GM23338 (cell line): ENCODE data around the gene KCNMA1. TPM values are rescaled to one million over a fixed set of nuclear protein-coding genes. Genes with fewer than 3 reads are reported as not detected.

ENCODE experiments used
- ATAC-seq: fragments of 200-7000 bp; cut with Tn5 transposase; 3 replicates; pipeline ENCODE4 v1.9.1; 2020
- DNase-seq: peaks from one replicate; pipeline ENCODE4 v3.0.0-alpha.2; 2015; ENCODE audit warnings: low spot score
- H2AFZ ChIP-seq: fragments of 200-600 bp; sonication (generic); 2 replicates; pipeline ENCODE4 v1.8.0; 2016; ENCODE audit warnings: antibody characterized with exemption, mild to moderate bottlenecking, moderate library complexity
- H3F3A ChIP-seq: fragments of 200-600 bp; sonication (generic); replicated peaks from 2 replicates; pipeline ENCODE4 v1.8.0; 2017; ENCODE audit warnings: antibody characterized with exemption, mixed run types, low read depth
- H3K27ac ChIP-seq: fragments of 200-600 bp; sonication (generic); 2 replicates; pipeline ENCODE4 v1.6.1; 2016; ENCODE audit warnings: low read depth
- H3K27me3 ChIP-seq: fragments of 200-600 bp; sonication (generic); 2 replicates; pipeline ENCODE4 v1.8.0; 2016; ENCODE audit warnings: mild to moderate bottlenecking, mixed run types, moderate library complexity; ENCODE audit not compliant: insufficient read depth
- H3K36me3 ChIP-seq: fragments of 200-600 bp; sonication (generic); 2 replicates; pipeline ENCODE4 v1.8.0; 2016; ENCODE audit warnings: mild to moderate bottlenecking; ENCODE audit not compliant: insufficient read depth
- H3K4me1 ChIP-seq: fragments of 200-600 bp; sonication (generic); 2 replicates; pipeline ENCODE4 v1.8.0; 2016; ENCODE audit warnings: mild to moderate bottlenecking, moderate library complexity; ENCODE audit not compliant: insufficient read depth
- H3K4me2 ChIP-seq: fragments of 200-600 bp; sonication (generic); 2 replicates; pipeline ENCODE4 v1.7.1; 2017; ENCODE audit warnings: mixed run types
- H3K4me3 ChIP-seq: fragments of 200-600 bp; sonication (generic); 2 replicates; pipeline ENCODE4 v1.6.1; 2016; ENCODE audit warnings: mixed run types
- H3K79me2 ChIP-seq: fragments of 200-600 bp; sonication (generic); replicated peaks from 2 replicates; pipeline ENCODE4 v1.8.0; 2017; ENCODE audit warnings: mild to moderate bottlenecking; ENCODE audit not compliant: insufficient read depth
- H3K9me2 ChIP-seq: fragments of 200-600 bp; sonication (generic); 2 replicates; pipeline ENCODE4 v1.8.0; 2017; ENCODE audit not compliant: insufficient read depth
- H4K20me1 ChIP-seq: fragments of 200-600 bp; sonication (generic); replicated peaks from 2 replicates; pipeline ENCODE4 v1.8.0; 2017; ENCODE audit warnings: mild to moderate bottlenecking; ENCODE audit not compliant: insufficient read depth
- H3K27ac Mint-ChIP-seq: 2 replicates; pipeline ENCODE4 v1.8.0; 2020; ENCODE audit warnings: inconsistent platforms, mild to moderate bottlenecking, moderate library complexity, mixed read lengths
- H3K27me3 Mint-ChIP-seq: 3 replicates; pipeline ENCODE4 v1.8.0; 2022; ENCODE audit warnings: low read depth, mild to moderate bottlenecking, moderate library complexity, mixed read lengths, inconsistent platforms; ENCODE audit not compliant: insufficient read depth, poor library complexity
- H3K36me3 Mint-ChIP-seq: 3 replicates; pipeline ENCODE4 v1.8.0; 2021; ENCODE audit warnings: low read depth, mild to moderate bottlenecking, inconsistent platforms, moderate library complexity, mixed read lengths
- H3K4me1 Mint-ChIP-seq: 3 replicates; pipeline ENCODE4 v1.8.0; 2020; ENCODE audit warnings: mild to moderate bottlenecking, inconsistent platforms, mixed read lengths
- H3K4me3 Mint-ChIP-seq: 3 replicates; pipeline ENCODE4 v1.8.0; 2021; ENCODE audit warnings: moderate library complexity, mild to moderate bottlenecking, inconsistent platforms, mixed read lengths
- H3K9me3 Mint-ChIP-seq: 3 replicates; pipeline ENCODE4 v1.8.0; 2020; ENCODE audit warnings: moderate library complexity, mild to moderate bottlenecking, inconsistent platforms, mixed read lengths
- CREB1 ChIP-seq: fragments of 250-450 bp; sonication (Bioruptor Pico); IDR thresholded peaks from 2 replicates; pipeline ENCODE4 v1.5.0; 2020; ENCODE audit warnings: low read depth, mild to moderate bottlenecking, moderate library complexity
- EZH2phosphoT487 ChIP-seq: fragments of 200-600 bp; sonication (generic); IDR thresholded peaks from one replicate; pipeline ENCODE4 v1.8.1; 2018; ENCODE audit warnings: antibody characterized with exemption; ENCODE audit not compliant: unreplicated experiment
- JUNB ChIP-seq: IDR thresholded peaks from one replicate; pipeline ENCODE4 v1.6.1; 2016; ENCODE audit warnings: antibody characterized with exemption; ENCODE audit not compliant: unreplicated experiment
- NANOG ChIP-seq: IDR thresholded peaks from 2 replicates; pipeline ENCODE4 v1.6.1; 2016; ENCODE audit warnings: antibody characterized with exemption, borderline replicate concordance
- POLR2AphosphoS5 ChIP-seq: IDR thresholded peaks from 2 replicates; pipeline ENCODE4 v1.6.1; 2016; ENCODE audit warnings: antibody characterized with exemption, low read depth
- STAT1 ChIP-seq: IDR thresholded peaks from one replicate; pipeline ENCODE4 v1.6.1; 2016; ENCODE audit warnings: antibody characterized with exemption; ENCODE audit not compliant: unreplicated experiment
- ZNF114 ChIP-seq: fragments of 250-450 bp; sonication (Bioruptor Pico); IDR thresholded peaks from 2 replicates; pipeline ENCODE4 v1.5.0; 2020; ENCODE audit warnings: mild to moderate bottlenecking, moderate library complexity
- ZNF331 ChIP-seq: fragments of 250-450 bp; sonication (Bioruptor Pico); IDR thresholded peaks from 2 replicates; pipeline ENCODE4 v1.5.0; 2020; ENCODE audit warnings: low read depth, mild to moderate bottlenecking, moderate library complexity
- polyA plus RNA-seq: library from polyadenylated mRNA; unstranded; fragments of >200 nt; fragmentation: Nextera tagmentation; extraction: Ambion mirVana; gene quantifications from 2 replicates; pipeline ENCODE4 v1.2.1, GENCODE V29; 2016
- total RNA-seq: library from RNA; depleted of rRNA; stranded (reverse); fragments of >200 nt; shearing (Covaris generic); gene quantifications from 2 replicates; pipeline ENCODE4 v1.2.3, GENCODE V29; 2014
- TF ChIP-seq, protein P1 (sequence below): fragments of 250-450 bp; sonication (Bioruptor Pico); IDR thresholded peaks from 2 replicates; pipeline ENCODE4 v1.5.0; 2020; ENCODE audit warnings: mild to moderate bottlenecking, moderate library complexity
- TF ChIP-seq, protein P2 (sequence below): IDR thresholded peaks from one replicate; pipeline ENCODE4 v1.6.1; 2018; ENCODE audit warnings: antibody characterized with exemption; ENCODE audit not compliant: unreplicated experiment
- TF ChIP-seq, protein P3 (sequence below), 2 experiments: fragments of 200-600 bp in 1 of 2; sonication (generic) in 1 of 2; conservative IDR thresholded peaks; 2 replicates each; pipeline versions ENCODE4 v1.5.1 to v1.6.1; 2016 to 2017; ENCODE audit warnings: antibody characterized with exemption in 2 of 2, low read depth in 2 of 2, mild to moderate bottlenecking in 2 of 2, moderate library complexity in 1 of 2
- TF ChIP-seq, protein P4 (sequence below): IDR thresholded peaks from 2 replicates; pipeline ENCODE4 v1.6.1; 2016; ENCODE audit warnings: antibody characterized with exemption

Gene KCNMA1
- total and polyA plus RNA-seq, 2 experiments from 2014 or later = 8.2 to 9.0 TPM

DNA sequence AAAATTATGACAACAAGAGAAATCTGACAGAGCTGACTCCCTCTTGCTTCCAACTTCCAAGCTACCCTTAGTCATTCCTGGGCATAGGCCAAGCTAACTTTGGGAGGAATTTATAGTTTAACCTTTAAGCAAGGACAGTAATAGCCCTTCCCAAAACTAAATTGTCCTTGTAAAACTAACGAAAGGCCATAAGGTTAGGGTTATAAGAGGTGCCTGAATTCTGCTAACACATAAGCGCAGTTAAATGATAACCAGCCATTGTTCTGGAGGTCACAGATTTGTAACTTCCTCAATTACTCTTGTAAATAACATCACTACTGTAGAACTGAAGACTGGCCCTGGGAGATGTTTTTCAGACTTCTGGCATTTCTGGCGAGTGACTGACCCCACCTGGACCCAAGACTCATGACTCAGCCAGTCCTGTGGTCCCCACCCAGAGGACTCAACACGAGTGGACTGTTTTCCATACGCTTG, 481.2 kb downstream of the KCNMA1 start (continued):
- TF ChIP-seq, protein P1, sequence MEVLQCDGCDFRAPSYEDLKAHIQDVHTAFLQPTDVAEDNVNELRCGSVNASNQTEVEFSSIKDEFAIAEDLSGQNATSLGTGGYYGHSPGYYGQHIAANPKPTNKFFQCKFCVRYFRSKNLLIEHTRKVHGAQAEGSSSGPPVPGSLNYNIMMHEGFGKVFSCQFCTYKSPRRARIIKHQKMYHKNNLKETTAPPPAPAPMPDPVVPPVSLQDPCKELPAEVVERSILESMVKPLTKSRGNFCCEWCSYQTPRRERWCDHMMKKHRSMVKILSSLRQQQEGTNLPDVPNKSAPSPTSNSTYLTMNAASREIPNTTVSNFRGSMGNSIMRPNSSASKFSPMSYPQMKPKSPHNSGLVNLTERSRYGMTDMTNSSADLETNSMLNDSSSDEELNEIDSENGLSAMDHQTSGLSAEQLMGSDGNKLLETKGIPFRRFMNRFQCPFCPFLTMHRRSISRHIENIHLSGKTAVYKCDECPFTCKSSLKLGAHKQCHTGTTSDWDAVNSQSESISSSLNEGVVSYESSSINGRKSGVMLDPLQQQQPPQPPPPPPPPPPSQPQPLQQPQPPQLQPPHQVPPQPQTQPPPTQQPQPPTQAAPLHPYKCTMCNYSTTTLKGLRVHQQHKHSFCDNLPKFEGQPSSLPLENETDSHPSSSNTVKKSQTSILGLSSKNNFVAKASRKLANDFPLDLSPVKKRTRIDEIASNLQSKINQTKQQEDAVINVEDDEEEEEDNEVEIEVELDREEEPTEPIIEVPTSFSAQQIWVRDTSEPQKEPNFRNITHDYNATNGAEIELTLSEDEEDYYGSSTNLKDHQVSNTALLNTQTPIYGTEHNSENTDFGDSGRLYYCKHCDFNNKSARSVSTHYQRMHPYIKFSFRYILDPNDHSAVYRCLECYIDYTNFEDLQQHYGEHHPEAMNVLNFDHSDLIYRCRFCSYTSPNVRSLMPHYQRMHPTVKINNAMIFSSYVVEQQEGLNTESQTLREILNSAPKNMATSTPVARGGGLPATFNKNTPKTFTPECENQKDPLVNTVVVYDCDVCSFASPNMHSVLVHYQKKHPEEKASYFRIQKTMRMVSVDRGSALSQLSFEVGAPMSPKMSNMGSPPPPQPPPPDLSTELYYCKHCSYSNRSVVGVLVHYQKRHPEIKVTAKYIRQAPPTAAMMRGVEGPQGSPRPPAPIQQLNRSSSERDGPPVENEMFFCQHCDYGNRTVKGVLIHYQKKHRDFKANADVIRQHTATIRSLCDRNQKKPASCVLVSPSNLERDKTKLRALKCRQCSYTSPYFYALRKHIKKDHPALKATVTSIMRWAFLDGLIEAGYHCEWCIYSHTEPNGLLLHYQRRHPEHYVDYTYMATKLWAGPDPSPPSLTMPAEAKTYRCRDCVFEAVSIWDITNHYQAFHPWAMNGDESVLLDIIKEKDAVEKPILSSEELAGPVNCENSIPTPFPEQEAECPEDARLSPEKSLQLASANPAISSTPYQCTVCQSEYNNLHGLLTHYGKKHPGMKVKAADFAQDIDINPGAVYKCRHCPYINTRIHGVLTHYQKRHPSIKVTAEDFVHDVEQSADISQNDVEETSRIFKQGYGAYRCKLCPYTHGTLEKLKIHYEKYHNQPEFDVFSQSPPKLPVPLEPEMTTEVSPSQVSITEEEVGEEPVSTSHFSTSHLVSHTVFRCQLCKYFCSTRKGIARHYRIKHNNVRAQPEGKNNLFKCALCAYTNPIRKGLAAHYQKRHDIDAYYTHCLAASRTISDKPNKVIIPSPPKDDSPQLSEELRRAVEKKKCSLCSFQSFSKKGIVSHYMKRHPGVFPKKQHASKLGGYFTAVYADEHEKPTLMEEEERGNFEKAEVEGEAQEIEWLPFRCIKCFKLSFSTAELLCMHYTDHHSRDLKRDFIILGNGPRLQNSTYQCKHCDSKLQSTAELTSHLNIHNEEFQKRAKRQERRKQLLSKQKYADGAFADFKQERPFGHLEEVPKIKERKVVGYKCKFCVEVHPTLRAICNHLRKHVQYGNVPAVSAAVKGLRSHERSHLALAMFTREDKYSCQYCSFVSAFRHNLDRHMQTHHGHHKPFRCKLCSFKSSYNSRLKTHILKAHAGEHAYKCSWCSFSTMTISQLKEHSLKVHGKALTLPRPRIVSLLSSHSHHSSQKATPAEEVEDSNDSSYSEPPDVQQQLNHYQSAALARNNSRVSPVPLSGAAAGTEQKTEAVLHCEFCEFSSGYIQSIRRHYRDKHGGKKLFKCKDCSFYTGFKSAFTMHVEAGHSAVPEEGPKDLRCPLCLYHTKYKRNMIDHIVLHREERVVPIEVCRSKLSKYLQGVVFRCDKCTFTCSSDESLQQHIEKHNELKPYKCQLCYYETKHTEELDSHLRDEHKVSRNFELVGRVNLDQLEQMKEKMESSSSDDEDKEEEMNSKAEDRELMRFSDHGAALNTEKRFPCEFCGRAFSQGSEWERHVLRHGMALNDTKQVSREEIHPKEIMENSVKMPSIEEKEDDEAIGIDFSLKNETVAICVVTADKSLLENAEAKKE (CRISPR knock-in tag) = no peak
- no peak for TF ChIP-seq ZNF331
- TF ChIP-seq POLR2AphosphoS5 = no peak
- no peak for TF ChIP-seq NANOG
- no peak for TF ChIP-seq STAT1

DNA sequence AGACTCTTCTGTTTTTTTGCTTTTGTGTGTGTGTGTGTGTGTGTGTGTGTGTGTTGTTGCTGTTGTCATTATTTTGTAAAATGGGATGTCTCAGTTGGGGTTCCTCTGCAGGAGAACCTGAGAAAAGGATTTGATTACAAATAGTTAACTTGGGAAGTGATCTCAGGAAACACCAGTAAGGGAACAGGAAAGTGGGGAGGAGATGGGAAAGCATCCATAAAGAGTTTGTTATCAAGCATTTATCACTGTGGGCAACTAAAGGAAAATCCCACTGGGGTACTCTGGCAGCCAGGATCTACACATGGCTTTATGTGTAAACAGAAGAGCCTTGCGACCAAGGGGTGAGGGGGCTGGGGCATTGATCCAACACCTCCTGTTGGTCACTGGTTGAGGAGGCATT, 485.4 kb downstream of the KCNMA1 start:
- Histone ChIP-seq H3K4me1 (peaks cover 32% of the 10 kb centered on the region), H3K4me2 (peak overlapping the region; percentile 43; the same call in 1 of the 2 replicates), H3K36me3 (no peaks in the 10 kb centered on the region), H3K9me2 (0 out of 2 replicates have a peak, but pooled peaks cover 4% of the 10 kb centered on the region), H3K27ac (no peak overlapping the region), H3K4me3 (no peak overlapping the region), H2AFZ (no peak overlapping the region), H3K79me2 (no peaks in the 10 kb centered on the region), H3K27me3 (no peaks in the 10 kb centered on the region), H3F3A (no peaks in the 10 kb centered on the region), H4K20me1 (no peaks in the 10 kb centered on the region)
- peaks cover 2% of the 10 kb centered on the region for H3K27me3 Mint-ChIP-seq
- ATAC-seq = no peak
- H3K36me3 Mint-ChIP-seq = no peaks in the 10 kb centered on the region
- no peaks in the 10 kb centered on the region for H3K9me3 Mint-ChIP-seq
- DNase-seq = no peak
- no peak overlapping the region for H3K27ac Mint-ChIP-seq
- no peak overlapping the region for H3K4me3 Mint-ChIP-seq
- peaks cover 43% of the 10 kb centered on the region for H3K4me1 Mint-ChIP-seq
- no peak for TF ChIP-seq NANOG
- TF ChIP-seq POLR2AphosphoS5 = no peak
- no peak for TF ChIP-seq STAT1
- TF ChIP-seq, protein P2, sequence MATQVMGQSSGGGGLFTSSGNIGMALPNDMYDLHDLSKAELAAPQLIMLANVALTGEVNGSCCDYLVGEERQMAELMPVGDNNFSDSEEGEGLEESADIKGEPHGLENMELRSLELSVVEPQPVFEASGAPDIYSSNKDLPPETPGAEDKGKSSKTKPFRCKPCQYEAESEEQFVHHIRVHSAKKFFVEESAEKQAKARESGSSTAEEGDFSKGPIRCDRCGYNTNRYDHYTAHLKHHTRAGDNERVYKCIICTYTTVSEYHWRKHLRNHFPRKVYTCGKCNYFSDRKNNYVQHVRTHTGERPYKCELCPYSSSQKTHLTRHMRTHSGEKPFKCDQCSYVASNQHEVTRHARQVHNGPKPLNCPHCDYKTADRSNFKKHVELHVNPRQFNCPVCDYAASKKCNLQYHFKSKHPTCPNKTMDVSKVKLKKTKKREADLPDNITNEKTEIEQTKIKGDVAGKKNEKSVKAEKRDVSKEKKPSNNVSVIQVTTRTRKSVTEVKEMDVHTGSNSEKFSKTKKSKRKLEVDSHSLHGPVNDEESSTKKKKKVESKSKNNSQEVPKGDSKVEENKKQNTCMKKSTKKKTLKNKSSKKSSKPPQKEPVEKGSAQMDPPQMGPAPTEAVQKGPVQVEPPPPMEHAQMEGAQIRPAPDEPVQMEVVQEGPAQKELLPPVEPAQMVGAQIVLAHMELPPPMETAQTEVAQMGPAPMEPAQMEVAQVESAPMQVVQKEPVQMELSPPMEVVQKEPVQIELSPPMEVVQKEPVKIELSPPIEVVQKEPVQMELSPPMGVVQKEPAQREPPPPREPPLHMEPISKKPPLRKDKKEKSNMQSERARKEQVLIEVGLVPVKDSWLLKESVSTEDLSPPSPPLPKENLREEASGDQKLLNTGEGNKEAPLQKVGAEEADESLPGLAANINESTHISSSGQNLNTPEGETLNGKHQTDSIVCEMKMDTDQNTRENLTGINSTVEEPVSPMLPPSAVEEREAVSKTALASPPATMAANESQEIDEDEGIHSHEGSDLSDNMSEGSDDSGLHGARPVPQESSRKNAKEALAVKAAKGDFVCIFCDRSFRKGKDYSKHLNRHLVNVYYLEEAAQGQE = no peak
- TF ChIP-seq, protein P3, sequence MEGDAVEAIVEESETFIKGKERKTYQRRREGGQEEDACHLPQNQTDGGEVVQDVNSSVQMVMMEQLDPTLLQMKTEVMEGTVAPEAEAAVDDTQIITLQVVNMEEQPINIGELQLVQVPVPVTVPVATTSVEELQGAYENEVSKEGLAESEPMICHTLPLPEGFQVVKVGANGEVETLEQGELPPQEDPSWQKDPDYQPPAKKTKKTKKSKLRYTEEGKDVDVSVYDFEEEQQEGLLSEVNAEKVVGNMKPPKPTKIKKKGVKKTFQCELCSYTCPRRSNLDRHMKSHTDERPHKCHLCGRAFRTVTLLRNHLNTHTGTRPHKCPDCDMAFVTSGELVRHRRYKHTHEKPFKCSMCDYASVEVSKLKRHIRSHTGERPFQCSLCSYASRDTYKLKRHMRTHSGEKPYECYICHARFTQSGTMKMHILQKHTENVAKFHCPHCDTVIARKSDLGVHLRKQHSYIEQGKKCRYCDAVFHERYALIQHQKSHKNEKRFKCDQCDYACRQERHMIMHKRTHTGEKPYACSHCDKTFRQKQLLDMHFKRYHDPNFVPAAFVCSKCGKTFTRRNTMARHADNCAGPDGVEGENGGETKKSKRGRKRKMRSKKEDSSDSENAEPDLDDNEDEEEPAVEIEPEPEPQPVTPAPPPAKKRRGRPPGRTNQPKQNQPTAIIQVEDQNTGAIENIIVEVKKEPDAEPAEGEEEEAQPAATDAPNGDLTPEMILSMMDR (conservative IDR thresholded peaks at IDR 0.05; ENCODE audit: low read depth in 2 of 2) = no peak
- no peak for TF ChIP-seq CREB1 (CRISPR knock-in tag)
- TF ChIP-seq, protein P4, sequence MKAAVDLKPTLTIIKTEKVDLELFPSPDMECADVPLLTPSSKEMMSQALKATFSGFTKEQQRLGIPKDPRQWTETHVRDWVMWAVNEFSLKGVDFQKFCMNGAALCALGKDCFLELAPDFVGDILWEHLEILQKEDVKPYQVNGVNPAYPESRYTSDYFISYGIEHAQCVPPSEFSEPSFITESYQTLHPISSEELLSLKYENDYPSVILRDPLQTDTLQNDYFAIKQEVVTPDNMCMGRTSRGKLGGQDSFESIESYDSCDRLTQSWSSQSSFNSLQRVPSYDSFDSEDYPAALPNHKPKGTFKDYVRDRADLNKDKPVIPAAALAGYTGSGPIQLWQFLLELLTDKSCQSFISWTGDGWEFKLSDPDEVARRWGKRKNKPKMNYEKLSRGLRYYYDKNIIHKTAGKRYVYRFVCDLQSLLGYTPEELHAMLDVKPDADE = no peak
- TF ChIP-seq ZNF331 = no peak
- no peak for TF ChIP-seq EZH2phosphoT487
- no peak for TF ChIP-seq ZNF114 (CRISPR knock-in tag)
- no peak for TF ChIP-seq JUNB
